CD4-positive, alpha-beta T cell treated with Interleukin-6 for 4 hours (primary cell): ENCODE data around the gene TBXT.
"Not testable (repeated sequence)": the region's sequence is repeated elsewhere in the genome, so short reads cannot be mapped to it uniquely, and the experiment has no call there.

Experiments used
- DNase-seq: peaks from one replicate; pipeline ENCODE4 v3.0.0-alpha.2; 2020; ENCODE audit warnings: mixed read lengths

The TBXT gene

DNA sequence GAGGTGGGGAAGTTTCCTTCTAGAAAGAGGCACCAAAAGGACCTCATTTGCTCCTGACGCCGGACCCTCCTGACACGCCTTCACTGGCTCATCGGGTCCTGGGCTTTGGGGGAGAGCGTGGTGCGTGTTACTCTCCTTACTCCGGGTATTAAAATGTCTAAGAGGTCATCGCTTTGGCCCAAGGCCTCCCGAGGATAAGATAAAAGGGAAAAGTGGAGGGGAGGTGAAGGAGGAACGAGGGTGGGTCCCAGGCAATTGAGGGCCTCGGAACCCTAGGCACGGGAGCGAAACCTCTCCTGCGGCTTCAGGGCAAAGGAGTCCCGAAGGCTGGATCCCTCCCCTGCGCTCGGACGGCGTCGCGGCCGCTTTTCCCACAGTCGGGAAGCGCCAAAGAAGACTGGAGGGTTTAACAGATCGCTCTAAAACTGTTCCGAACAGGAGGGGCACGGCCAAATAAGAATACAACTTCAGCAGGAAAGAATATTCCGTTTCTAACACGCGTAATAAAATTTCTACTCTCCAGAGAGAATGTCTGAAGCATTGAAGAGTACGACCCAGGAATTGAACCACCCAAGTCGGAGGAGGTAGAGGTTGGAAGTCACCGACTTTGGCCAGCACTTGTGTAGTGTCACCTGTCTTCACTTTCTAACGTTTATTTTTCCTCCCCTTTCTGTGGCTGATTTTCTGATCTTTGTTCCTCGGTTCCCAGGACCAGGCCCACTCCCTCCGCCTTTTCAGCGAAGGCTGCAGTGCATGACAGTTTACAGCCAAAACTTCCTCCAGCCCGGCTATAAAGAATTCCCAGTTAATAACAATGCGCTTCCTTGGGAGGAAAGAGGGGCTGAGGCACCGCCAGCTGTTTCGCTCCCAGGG, 2.1 kb upstream of the TBXT start:
- DNase-seq: no peak

- DNase-seq: no peak
Measured at GRCh38 chr6:166168616-166169548, 1.2 kb upstream of the TBXT start.

- no peak for DNase-seq
Measured at GRCh38 chr6:166167258-166167731, 356 bp downstream of the TBXT start.

- no peak for DNase-seq
Measured at GRCh38 chr6:166166314-166167257, 1.1 kb downstream of the TBXT start.

GRCh38 chr6:166165558-166166313, 1.9 kb downstream of the TBXT start:
- DNase-seq: no peak

GRCh38 chr6:166162599-166163342, 4.9 kb downstream of the TBXT start:
- DNase-seq: no peak

- DNase-seq: no peak
Measured at GRCh38 chr6:166157930-166158617, 9.6 kb downstream of the TBXT start.

DNA sequence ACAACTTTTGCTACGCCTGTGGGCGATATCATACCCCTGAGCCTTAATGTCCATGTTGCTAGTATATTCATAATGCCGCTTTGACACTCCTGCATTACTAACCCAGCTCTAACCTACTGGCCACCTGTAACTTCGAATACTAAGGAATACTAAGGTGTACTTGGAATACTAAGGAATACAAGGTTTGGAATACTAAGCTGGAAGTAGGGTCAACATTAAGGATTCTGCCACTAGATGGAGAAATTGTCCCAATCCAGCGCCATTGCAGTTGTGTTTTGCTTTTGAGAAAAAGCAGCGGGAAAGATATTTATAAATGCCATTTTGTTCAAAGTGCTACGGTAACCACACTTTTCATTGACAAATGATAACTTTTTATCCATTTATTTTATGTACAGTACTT, 10.7 kb downstream of the TBXT start:
- no peak for DNase-seq

DNA sequence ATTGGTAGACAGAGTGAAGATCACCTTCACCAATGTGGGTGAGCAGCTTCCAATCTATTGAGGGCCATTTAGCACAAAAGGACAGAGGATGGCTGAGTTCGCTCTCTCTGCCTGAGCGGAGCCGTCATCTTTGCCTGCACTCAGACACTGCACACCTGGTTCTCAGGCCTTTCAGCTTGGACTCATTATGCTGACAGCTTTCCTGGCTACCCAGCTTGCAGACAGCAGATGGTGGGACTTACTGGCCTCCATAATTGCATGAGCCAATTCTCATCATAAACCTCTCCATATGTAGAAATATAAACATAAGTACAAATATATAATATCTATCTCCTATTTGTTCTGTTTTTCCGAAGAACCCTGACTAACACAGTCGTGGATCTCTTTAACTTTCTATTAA, 13.7 kb downstream of the TBXT start:
- no peak for DNase-seq

- DNase-seq: no peak
Measured at GRCh38 chr6:166152660-166153059, 15.0 kb downstream of the TBXT start.

DNA sequence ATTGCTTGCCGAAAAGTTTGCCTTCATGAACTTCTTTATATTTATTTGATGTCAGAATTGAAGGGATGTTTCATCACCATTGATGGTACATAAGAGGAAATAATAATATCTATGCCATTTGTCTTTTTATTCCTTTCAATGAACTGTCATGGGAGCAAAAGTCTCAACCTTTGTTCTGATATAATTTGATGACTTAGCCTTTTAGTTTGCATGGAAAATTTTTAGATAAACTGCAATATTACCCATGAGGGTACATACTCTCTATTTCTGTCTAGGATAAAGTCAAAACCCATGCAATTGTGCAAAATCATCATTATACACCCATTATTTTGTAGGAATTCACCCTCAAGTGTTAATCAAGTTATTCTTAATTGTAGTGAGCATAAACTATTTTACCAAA, 15.9 kb downstream of the TBXT start:
- DNase-seq: no peak

DNA sequence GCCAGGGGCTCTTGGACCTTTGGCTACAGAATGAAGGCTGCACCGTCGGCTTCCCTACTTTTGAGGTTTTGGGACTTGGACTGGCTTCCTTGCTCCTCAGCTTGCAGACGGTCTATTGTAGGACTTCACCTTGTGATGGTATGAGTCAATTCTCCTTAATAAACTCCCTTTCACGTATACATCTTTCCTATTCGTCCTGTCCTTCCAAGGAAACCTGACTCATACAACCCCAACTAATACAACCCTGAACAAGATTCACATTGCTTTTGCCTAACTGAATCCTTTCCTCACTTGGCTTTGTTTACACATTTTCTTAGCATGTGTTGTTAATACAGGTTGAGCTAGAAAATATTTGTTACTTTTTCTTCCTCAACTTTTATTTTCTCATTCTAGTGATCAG, 21.9 kb downstream of the TBXT start:
- DNase-seq: no peak

DNA sequence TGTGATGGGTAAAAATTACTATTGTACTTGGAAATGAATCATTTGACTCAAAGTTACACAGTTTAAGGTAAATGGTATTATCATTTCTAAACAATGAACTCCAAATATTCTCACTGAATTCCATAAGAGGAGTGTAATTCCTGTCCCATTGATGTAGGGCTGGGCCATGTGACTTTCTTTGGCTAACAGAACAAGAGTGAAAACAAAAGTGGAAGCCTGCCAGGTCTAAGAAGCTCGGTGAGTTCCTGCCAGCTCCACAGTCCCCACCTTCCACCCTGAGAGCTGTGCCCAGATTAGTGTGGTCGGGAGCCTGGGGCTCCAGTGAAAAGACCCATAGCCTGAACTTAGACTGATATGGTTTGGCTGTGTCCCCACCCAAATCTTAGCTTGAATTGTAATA, 24.6 kb downstream of the TBXT start:
- DNase-seq: no peak

GRCh38 chr6:166127624-166128472, 39.8 kb downstream of the TBXT start:
- no peak for DNase-seq

DNA sequence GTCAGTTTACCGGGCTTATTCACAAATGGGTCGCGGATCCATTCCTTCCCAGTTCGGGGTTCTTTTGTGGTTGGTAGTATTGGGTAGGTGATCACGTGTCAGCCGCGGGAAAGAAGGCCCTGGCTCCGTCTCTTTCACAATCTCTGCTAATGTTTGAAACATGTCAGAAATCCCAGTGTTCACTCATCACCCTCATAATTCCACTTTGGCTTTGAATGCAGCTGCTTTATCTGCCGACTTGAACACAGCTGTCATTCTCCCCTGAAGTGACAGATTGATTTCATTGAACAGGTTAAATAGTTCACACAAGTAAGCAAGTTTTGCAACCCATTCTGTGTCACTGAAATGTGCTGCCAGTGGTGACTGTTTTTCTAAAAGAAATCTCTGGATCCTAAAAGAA, 44.5 kb downstream of the TBXT start:
- not testable (repeated sequence) for DNase-seq

GRCh38 chr6:166121726-166122125, 45.9 kb downstream of the TBXT start:
- no peak for DNase-seq

DNA sequence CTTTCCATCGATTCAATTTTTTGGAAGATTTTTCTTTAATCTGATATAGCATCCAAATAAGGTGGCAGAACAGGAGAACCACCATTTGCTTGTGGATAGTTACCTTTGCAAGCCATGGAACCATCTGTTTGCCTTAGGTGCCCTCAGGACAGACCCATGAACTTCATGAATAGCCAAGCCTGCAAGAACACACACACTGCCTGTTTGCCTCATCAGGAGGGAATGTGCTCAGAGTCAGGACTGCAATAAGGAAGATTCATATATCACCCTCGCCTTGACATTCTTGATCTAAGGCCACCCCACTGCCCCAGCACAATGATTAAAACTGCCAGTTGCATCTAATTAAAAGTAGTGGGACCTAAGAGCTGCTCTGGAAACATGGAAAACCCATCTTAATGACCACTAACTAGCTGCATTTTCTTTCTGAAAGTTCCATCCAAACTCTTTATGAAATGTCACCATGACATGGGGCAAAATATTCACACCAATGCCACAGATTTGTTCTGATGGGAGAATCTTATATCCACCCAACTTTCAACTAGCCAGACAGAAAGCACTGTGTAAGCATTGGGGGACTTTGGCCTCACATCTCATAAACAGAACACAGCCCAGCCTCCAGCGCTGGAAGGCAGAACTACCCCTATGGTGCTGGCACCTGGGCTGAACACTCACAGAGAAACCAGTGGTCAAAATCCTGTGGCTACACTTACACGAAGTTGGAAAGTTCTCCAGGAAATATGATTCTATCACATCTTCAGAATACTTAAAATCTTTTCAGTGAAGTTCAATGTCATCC, 48.3 kb downstream of the TBXT start:
- no peak for DNase-seq

DNA sequence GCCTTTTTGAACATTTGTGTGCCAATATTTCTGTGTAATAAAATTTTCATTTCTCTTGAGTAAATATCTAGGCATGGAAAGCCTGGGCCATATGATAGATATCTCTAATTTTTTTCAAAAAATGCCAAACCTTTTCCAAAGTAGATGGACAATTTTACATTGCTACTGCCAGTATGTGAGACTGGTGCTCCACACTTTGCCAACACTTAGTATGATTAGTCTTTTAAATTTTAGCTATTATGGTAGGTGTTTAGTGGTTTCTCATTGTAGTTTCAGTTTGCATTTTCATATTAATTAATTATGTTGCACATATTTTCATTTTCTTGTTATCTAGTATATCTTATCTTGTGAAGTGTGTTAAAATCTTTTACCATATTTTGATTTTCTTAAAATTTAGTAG, 52.0 kb downstream of the TBXT start:
- DNase-seq: no peak

- no peak for DNase-seq
Measured at GRCh38 chr6:166112580-166112979, 55.1 kb downstream of the TBXT start.
